ENCODE measurements around the gene SCGB1D1. TPM values are rescaled to one million over a fixed set of nuclear protein-coding genes. Genes with fewer than 3 reads are reported as not detected.

SCGB1D1 gene
- total RNA-seq, 4 donors from 2014 or later = not detected

GRCh38 chr11:62152245-62153086 is 37.5 kb upstream of the SCGB1D1 start:
- peaks cover 0 to 52% (median 0%) of the 10 kb centered on the region in 3 donors for H3K36me3 ChIP-seq
- peak in 2 of 3 donors; percentile 10 to 27 for DNase-seq
- TF ChIP-seq CTCF (IDR thresholded peaks at IDR 0.05) = no peak
- TF ChIP-seq POLR2A (IDR thresholded peaks at IDR 0.05) = no peak

GRCh38 chr11:62153087-62153395 is 37.0 kb upstream of the SCGB1D1 start:
- H3K27ac ChIP-seq = no peak overlapping the region
- H3K36me3 ChIP-seq = peaks cover 0 to 46% (median 0%) of the 10 kb centered on the region in 3 donors
- H3K9me3 ChIP-seq = no peaks in the 10 kb centered on the region
- no peak for DNase-seq
- no peaks in the 10 kb centered on the region for H3K27me3 ChIP-seq
- TF ChIP-seq POLR2A (IDR thresholded peaks at IDR 0.05) (no peak), CTCF (IDR thresholded peaks at IDR 0.05) (no peak)
- H3K4me3 ChIP-seq = no peak overlapping the region
- no peaks in the 10 kb centered on the region for H3K4me1 ChIP-seq

More at GRCh38 chr11:62152245-62153086, 37.5 kb upstream of the SCGB1D1 start:
- no peak overlapping the region for H3K4me3 ChIP-seq
- no peaks in the 10 kb centered on the region for H3K9me3 ChIP-seq
- no peaks in the 10 kb centered on the region for H3K4me1 ChIP-seq
- no peak overlapping the region for H3K27ac ChIP-seq
- H3K27me3 ChIP-seq = no peaks in the 10 kb centered on the region

- Histone ChIP-seq H3K9me3 (no peaks in the 10 kb centered on the region), H3K4me3 (no peak overlapping the region), H3K4me1 (no peaks in the 10 kb centered on the region), H3K36me3 (peaks cover 0 to 40% (median 0%) of the 10 kb centered on the region in 3 donors), H3K27me3 (no peaks in the 10 kb centered on the region), H3K27ac (no peak overlapping the region)
- peak in 1 of 3 donors; percentile 13 for DNase-seq
- no peak for TF ChIP-seq CTCF (IDR thresholded peaks at IDR 0.05)
These were observed 36.4 kb upstream of the SCGB1D1 start for GRCh38 chr11:62153617-62154016.

- Histone ChIP-seq H3K4me1 (no peaks in the 10 kb centered on the region), H3K27me3 (no peaks in the 10 kb centered on the region), H3K27ac (no peak overlapping the region), H3K4me3 (no peak overlapping the region), H3K9me3 (no peaks in the 10 kb centered on the region), H3K36me3 (peaks cover 0 to 3% (median 0%) of the 10 kb centered on the region in 3 donors)
- no peak for DNase-seq
- TF ChIP-seq POLR2A (IDR thresholded peaks at IDR 0.05) (no peak), CTCF (IDR thresholded peaks at IDR 0.05) (no peak)
These were observed 32.4 kb upstream of the SCGB1D1 start for GRCh38 chr11:62157603-62158002.

- no peaks in the 10 kb centered on the region for H3K27me3 ChIP-seq
- no peak for DNase-seq
- no peaks in the 10 kb centered on the region for H3K9me3 ChIP-seq
- no peak overlapping the region for H3K27ac ChIP-seq
- no peaks in the 10 kb centered on the region for H3K4me1 ChIP-seq
- H3K4me3 ChIP-seq = no peak overlapping the region
- TF ChIP-seq CTCF (IDR thresholded peaks at IDR 0.05) (no peak), POLR2A (IDR thresholded peaks at IDR 0.05) (no peak)
- H3K36me3 ChIP-seq = no peaks in the 10 kb centered on the region
These were observed 23.6 kb upstream of the SCGB1D1 start for GRCh38 chr11:62166371-62166770.

Data from Peyer's patch (tissue), 4 donors.